MM.1S (cell line): ENCODE data around the gene PHF12.

ENCODE experiments used
- DNase-seq: peaks from one replicate; pipeline ENCODE4 v3.0.0-alpha.2; 2015
- H2AFZ ChIP-seq: fragments of 300-600 bp; sonication (generic); 2 replicates; pipeline ENCODE4 v1.6.0; 2016; ENCODE audit warnings: antibody characterized with exemption, low read length
- H3F3A ChIP-seq: fragments of 300-600 bp; sonication (generic); 2 replicates; pipeline ENCODE4 v1.6.1; 2016; ENCODE audit warnings: mild to moderate bottlenecking, antibody characterized with exemption, low read length, moderate library complexity, mixed read lengths; ENCODE audit not compliant: insufficient read depth
- H3K27ac ChIP-seq: fragments of 300-600 bp; sonication (generic); 2 replicates; pipeline ENCODE4 v1.5.1; 2016; ENCODE audit warnings: mild to moderate bottlenecking, low read length
- H3K27me3 ChIP-seq: fragments of 300-600 bp; sonication (generic); replicated peaks from 2 replicates; pipeline ENCODE4 v1.6.0; 2016; ENCODE audit warnings: low read length; ENCODE audit not compliant: insufficient read depth
- H3K36me3 ChIP-seq: fragments of 300-600 bp; sonication (generic); replicated peaks from 2 replicates; pipeline ENCODE4 v1.6.1; 2016; ENCODE audit warnings: mild to moderate bottlenecking, low read length, mixed read lengths; ENCODE audit not compliant: insufficient read depth
- H3K4me1 ChIP-seq: fragments of 300-600 bp; sonication (generic); 2 replicates; pipeline ENCODE4 v1.6.1; 2016; ENCODE audit warnings: low read length, mixed read lengths
- H3K4me2 ChIP-seq: fragments of 300-600 bp; sonication (generic); 2 replicates; pipeline ENCODE4 v1.6.0; 2016; ENCODE audit warnings: low read depth, low read length
- H3K4me3 ChIP-seq: fragments of 300-600 bp; sonication (generic); 2 replicates; pipeline ENCODE4 v1.5.1; 2016; ENCODE audit warnings: low read length, mixed read lengths
- H3K79me2 ChIP-seq: fragments of 300-600 bp; sonication (generic); 2 replicates; pipeline ENCODE4 v1.6.1; 2016; ENCODE audit warnings: mixed run types, low read length, mixed read lengths
- H3K9ac ChIP-seq: fragments of 300-600 bp; sonication (generic); 2 replicates; pipeline ENCODE4 v1.6.1; 2016; ENCODE audit warnings: low read length, mixed read lengths
- H3K9me2 ChIP-seq: fragments of 300-600 bp; sonication (generic); replicated peaks from 2 replicates; pipeline ENCODE4 v1.6.1; 2016; ENCODE audit warnings: mild to moderate bottlenecking, low read length, mixed read lengths; ENCODE audit not compliant: insufficient read depth
- H3K9me3 ChIP-seq: fragments of 300-600 bp; sonication (generic); replicated peaks from 2 replicates; pipeline ENCODE4 v1.6.1; 2016; ENCODE audit warnings: mild to moderate bottlenecking, low read length, mixed read lengths; ENCODE audit not compliant: insufficient read depth
- H4K20me1 ChIP-seq: fragments of 300-600 bp; sonication (generic); 2 replicates; pipeline ENCODE4 v1.6.1; 2016; ENCODE audit warnings: mild to moderate bottlenecking, low read length, moderate library complexity, mixed read lengths; ENCODE audit not compliant: insufficient read depth
- EZH2 ChIP-seq: fragments of 300-600 bp; sonication (generic); optimal IDR thresholded peaks from 2 replicates; pipeline ENCODE3; 2017; ENCODE audit warnings: low read depth, mild to moderate bottlenecking, antibody characterized with exemption, low read length, mixed read lengths
- EZH2phosphoT487 ChIP-seq: fragments of 300-600 bp; sonication (generic); IDR thresholded peaks from 2 replicates; pipeline ENCODE4 v1.6.1; 2018; ENCODE audit warnings: antibody characterized with exemption, low read length
- TF ChIP-seq, protein P1 (sequence below): fragments of 300-600 bp; sonication (generic); IDR thresholded peaks from 2 replicates; pipeline ENCODE4 v1.5.1; 2016; ENCODE audit warnings: antibody characterized with exemption, low read length, mixed read lengths

PHF12 gene

DNA sequence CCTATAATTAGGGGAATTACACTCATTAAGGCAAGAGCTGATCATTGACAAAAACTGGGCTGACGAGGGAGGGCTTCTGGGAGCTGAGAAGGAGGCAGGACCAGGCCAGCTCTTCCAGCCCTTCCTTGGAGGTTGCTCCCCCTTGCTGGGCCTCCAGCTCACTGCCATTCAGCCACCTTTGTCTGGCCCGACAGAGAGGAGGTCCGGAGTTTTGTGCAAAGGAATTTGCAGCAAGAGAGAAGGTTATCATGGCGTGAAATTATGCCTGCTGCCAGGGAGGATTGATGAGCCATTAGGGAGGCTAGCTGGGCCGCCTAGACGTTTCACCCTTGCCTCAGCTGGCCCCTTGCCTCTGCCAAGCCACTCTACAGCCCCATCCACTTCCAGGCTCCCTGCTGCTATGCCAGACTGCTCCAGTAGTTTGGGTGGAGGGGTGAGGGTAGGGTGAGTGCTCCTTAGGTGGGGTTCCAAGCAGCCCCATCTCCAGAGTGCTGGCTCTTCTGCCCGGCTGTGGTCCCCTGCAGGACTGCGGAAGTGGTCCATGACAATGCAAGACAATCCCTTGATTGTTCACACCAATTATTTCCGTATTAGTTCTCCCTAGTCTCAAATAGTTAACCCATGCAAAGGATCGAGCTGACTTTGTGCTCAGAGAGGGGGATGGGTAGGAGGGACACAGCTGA is 17.1 kb upstream of the PHF12 start:
- no peaks in the 10 kb centered on the region for H4K20me1 ChIP-seq
- no peak overlapping the region for H3K27ac ChIP-seq
- no peak overlapping the region for H3K4me2 ChIP-seq
- H3K9me3 ChIP-seq = no peaks in the 10 kb centered on the region
- H3K36me3 ChIP-seq = no peaks in the 10 kb centered on the region
- no peaks in the 10 kb centered on the region; the same call in 1 of the 2 replicates for H3F3A ChIP-seq
- H3K4me3 ChIP-seq = no peak overlapping the region
- no peaks in the 10 kb centered on the region for H3K9me2 ChIP-seq
- H3K27me3 ChIP-seq = peaks cover 12% of the 10 kb centered on the region
- no peak overlapping the region for H3K9ac ChIP-seq
- no peak overlapping the region for H2AFZ ChIP-seq
- no peaks in the 10 kb centered on the region for H3K79me2 ChIP-seq
- peaks cover 9% of the 10 kb centered on the region for H3K4me1 ChIP-seq
- TF ChIP-seq EZH2phosphoT487 (no peak), EZH2 (no peak)
- TF ChIP-seq, protein P1, sequence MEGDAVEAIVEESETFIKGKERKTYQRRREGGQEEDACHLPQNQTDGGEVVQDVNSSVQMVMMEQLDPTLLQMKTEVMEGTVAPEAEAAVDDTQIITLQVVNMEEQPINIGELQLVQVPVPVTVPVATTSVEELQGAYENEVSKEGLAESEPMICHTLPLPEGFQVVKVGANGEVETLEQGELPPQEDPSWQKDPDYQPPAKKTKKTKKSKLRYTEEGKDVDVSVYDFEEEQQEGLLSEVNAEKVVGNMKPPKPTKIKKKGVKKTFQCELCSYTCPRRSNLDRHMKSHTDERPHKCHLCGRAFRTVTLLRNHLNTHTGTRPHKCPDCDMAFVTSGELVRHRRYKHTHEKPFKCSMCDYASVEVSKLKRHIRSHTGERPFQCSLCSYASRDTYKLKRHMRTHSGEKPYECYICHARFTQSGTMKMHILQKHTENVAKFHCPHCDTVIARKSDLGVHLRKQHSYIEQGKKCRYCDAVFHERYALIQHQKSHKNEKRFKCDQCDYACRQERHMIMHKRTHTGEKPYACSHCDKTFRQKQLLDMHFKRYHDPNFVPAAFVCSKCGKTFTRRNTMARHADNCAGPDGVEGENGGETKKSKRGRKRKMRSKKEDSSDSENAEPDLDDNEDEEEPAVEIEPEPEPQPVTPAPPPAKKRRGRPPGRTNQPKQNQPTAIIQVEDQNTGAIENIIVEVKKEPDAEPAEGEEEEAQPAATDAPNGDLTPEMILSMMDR = no peak
- DNase-seq = no peak

DNA sequence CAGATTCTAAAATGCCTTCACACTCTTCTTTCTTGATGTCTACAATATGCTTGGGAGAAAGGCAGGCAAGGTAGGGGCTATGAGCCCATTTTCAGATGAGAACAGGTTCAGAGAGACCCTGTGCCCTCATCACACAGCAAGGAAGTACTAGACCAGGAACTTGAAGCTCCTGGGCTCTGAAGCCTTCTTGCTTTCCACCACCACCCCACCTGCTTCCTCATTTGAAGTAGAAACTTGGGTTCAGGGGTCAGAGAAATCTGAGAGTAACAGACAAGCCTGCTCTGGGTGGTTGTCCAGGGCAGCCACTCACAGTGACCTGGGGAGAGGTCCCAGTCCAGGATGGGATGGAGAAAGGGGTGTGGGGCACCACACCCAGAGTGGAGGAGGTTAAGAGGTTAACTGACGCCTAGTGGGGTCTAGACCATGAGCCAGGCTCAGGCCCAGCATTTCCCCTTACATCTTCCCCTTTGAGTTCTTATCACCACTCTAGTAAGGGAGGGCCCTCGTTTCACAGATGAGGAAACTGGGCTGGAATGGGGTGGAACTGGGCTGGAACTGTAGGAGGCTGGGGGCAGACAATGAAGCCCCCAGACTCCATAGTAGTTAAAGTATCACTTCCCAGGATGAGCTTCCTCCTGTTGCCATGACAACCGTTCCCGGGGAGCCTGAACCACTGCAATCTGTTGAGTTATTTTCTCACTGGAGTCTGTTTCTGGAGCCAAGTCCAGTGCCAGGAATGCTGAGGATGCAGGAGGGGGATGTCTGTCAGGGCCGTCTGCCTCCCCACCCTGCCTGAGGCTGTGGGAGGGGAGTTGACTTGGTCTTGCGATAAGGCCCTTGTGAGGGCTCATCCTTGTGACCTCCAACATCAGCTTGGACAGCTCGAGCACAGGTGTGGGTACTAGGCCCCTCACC is 16.2 kb upstream of the PHF12 start:
- Histone ChIP-seq H3K9me3 (no peaks in the 10 kb centered on the region), H3K36me3 (no peaks in the 10 kb centered on the region), H3K27ac (no peak overlapping the region), H3K4me1 (peaks cover 9% of the 10 kb centered on the region), H4K20me1 (no peaks in the 10 kb centered on the region), H3K9me2 (no peaks in the 10 kb centered on the region), H3K79me2 (no peaks in the 10 kb centered on the region), H3F3A (no peaks in the 10 kb centered on the region; the same call in 1 of the 2 replicates), H3K9ac (no peak overlapping the region), H2AFZ (no peak overlapping the region), H3K4me2 (no peak overlapping the region), H3K27me3 (peaks cover 16% of the 10 kb centered on the region), H3K4me3 (no peak overlapping the region)
- no peak for TF ChIP-seq EZH2phosphoT487
- TF ChIP-seq EZH2 = no peak
- TF ChIP-seq, protein P1 = no peak
- no peak for DNase-seq

DNA sequence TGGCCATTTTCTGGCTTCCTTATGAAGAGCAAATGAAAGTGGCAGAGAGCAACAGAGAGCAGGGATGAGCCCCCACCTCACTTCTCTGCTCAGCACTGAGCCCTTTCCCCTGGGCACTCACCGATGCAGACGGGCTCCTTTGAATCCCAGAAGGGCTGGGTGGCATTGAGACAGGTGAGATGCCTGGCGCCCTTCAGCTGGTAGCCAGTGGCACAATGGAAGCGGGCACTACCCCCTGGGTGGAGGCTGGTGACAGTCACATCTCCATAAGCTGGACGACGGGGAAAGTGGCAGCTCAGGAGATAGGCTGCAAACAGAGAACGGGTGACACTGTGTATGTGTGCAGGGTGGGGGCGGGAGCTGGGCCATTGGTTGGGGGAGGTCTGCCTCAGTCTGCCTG is 12.5 kb upstream of the PHF12 start:
- H4K20me1 ChIP-seq = no peaks in the 10 kb centered on the region
- no peak overlapping the region for H3K4me2 ChIP-seq
- no peaks in the 10 kb centered on the region; the same call in 1 of the 2 replicates for H3F3A ChIP-seq
- H3K4me1 ChIP-seq = no peaks in the 10 kb centered on the region
- H3K79me2 ChIP-seq = no peaks in the 10 kb centered on the region
- TF ChIP-seq, protein P1 = no peak
- no peak for TF ChIP-seq EZH2phosphoT487
- TF ChIP-seq EZH2 = no peak
- no peak overlapping the region for H2AFZ ChIP-seq
- no peak overlapping the region for H3K4me3 ChIP-seq
- no peak for DNase-seq
- H3K36me3 ChIP-seq = no peaks in the 10 kb centered on the region
- no peak overlapping the region for H3K27ac ChIP-seq
- H3K9me2 ChIP-seq = no peaks in the 10 kb centered on the region
- no peak overlapping the region for H3K9ac ChIP-seq
- peaks cover 16% of the 10 kb centered on the region for H3K27me3 ChIP-seq
- H3K9me3 ChIP-seq = no peaks in the 10 kb centered on the region
